GM04504 (cell line): ENCODE measurements around the gene CNKSR1.
"Not testable (repeated sequence)": the region's sequence is repeated elsewhere in the genome, so short reads cannot be mapped to it uniquely, and the experiment has no call there.

ENCODE experiments used
- DNase-seq: peaks from one replicate; pipeline ENCODE4 v3.0.0-alpha.2; 2012; ENCODE audit warnings: low read depth

Gene CNKSR1

DNA sequence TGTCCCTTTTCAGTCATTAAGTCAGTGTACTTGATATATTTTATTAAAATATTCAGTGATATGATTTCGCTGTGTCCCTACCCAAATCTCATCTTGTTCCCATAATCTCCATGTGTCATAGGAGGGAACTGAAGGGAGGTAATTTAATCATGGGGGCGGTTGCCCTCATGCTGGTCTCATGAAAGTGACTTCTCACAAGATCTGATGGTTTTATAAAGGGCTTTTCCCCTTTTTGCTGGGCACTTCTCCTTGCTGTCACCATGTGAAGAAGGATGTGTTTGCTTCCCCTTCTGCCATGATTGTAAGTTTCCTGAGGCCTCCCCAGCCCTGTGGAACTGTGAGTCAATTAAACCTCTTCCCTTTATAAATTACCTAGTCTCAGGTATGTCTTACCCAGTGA is 53.4 kb downstream of the CNKSR1 start:
- not testable (repeated sequence) for DNase-seq

DNA sequence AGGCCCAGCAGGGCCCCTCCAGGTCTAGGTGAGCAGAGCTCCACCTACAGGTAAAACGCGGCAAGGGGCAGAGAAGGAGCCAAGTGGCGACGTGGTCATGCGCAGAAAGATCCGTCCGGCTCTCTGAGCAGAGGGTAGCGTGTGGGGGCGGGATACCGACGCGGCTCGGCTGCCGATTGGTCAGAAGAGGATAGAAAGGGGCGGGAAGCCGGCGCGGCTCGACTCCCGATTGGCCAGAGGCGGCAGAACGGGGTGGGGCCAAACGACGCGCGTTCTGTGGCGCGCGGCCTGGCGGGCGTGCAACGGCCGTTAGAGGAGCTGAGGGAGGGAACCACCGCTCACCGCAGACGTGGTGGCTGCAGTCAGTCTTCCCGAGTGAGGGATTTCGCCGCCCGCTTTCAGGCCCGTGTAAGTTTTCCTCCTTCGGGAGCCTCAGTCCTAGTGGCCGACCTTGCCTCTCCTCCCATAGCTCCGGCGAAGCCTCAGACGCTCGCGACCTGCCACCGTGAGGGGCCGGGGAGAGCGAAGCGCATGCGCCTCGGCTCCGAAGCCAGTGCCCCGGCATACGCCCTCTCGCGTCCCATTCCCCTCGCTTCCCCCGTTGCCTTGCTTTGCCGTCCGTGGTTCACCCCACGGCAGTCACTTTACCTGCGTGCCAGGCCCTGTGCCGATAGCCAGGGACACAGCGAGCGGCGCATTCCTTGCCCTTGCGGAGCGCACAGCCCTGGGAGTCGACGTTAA is 56.8 kb downstream of the CNKSR1 start, which contains the start of gene CEP85:
Gene CEP85 (plus strand): TSS at position 298 of the 741 bp plus-strand sequence. CDS start 5,584 bp downstream, outside the sequence.
- peak; percentile 92 for DNase-seq

DNA sequence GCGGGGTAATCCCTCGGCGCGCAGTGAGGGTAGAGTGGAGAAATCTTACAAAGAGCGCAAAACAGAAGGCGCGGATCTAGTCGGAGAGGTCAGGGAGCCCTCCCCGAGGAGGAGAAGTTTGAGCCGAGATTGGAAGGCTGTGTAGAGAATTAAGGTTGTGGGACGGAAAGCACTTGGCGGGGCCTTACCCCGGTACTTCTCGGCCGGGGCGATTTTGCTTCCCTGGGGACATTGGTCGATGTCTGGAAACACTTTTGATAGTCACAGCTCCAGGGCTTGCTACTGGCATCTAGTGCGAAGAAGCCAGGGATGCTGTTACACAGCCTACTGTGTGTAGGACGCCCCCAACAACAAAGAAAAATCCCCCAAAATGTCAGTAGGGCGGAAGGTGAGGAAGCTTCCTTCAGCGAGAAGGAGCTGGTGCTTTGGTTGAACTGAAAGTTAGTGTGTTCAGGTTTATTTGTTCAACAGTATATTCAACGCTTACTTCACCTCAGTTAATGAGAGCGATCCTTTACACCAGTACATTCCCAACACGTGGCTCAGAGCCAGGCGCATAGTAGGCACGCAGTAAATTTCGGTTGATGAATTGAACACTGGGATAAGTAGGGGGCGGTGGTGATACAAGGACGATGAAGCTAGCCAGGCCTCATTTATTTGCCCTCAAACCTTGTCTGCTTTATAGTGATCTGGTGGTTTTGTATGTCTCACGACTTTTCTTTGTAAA is 57.5 kb downstream of the CNKSR1 start:
- DNase-seq: no peak

DNA sequence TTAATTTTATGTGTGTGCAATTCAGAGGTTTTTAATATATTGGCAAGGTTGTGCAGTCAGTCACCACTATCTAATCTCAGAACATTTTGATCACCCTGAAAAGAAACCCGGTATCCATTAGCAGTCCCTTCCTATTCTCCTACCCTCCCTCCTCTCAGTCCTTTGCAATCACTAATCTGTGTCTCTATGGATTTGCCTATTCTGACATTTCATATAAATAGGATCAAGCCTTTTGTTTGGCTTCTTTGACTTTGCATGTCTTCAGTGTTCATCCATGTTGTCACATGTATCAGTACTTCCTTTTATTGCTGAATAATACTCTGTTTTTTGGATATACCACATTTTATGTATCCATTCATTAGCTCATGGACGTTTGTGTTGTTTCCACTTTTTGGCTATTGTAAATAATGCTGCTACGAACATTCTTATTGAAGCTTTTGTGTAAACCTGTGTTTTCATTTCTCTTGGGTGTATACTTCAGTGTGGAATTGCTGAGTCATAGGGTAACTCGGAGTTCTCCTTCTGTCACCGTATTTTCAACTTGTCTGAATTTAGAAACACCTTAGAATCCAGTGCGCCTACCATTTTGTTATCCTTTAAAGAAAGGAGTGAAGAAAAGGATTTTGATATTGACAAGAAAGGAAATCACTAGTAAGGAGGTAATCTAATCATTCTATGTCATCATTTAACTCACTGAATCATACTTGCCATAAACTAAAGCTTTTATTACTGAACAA is 60.1 kb downstream of the CNKSR1 start:
- no peak for DNase-seq
